HG02763 (cell line): ENCODE measurements around the gene TPK1.

ENCODE experiments used
- ATAC-seq: cut with Tn5 transposase; IDR thresholded peaks from one replicate; pipeline ENCODE4 v1.9.1; 2021; ENCODE audit warnings: mild to moderate bottlenecking, moderate library complexity; ENCODE audit not compliant: unreplicated experiment

The TPK1 gene

GRCh38 chr7:144545330-144545729 is 290.5 kb downstream of the TPK1 start:
- ATAC-seq: no peak

GRCh38 chr7:144534655-144535395 is 301.0 kb downstream of the TPK1 start:
- ATAC-seq: no peak

GRCh38 chr7:144534196-144534595 is 301.7 kb downstream of the TPK1 start:
- ATAC-seq: no peak

- ATAC-seq: no peak
Measured at GRCh38 chr7:144531181-144531580, 304.7 kb downstream of the TPK1 start.

- ATAC-seq: peak; percentile 90
Measured at GRCh38 chr7:144529269-144529926, 306.5 kb downstream of the TPK1 start.

- no peak for ATAC-seq
Measured at GRCh38 chr7:144528536-144529045, 307.3 kb downstream of the TPK1 start.

- no peak for ATAC-seq
Measured at GRCh38 chr7:144527051-144527471, 308.8 kb downstream of the TPK1 start.

GRCh38 chr7:144525956-144526355 is 309.9 kb downstream of the TPK1 start:
- ATAC-seq: no peak

GRCh38 chr7:144524271-144524670 is 311.6 kb downstream of the TPK1 start:
- no peak for ATAC-seq

- ATAC-seq: no peak
Measured at GRCh38 chr7:144523621-144524020, 312.2 kb downstream of the TPK1 start.

GRCh38 chr7:144519925-144520324 is 315.9 kb downstream of the TPK1 start:
- no peak for ATAC-seq

- no peak for ATAC-seq
Measured at GRCh38 chr7:144518360-144518759, 317.5 kb downstream of the TPK1 start.

- ATAC-seq: no peak
Measured at GRCh38 chr7:144517749-144518148, 318.1 kb downstream of the TPK1 start.

GRCh38 chr7:144516729-144517525 is 318.9 kb downstream of the TPK1 start:
- no peak for ATAC-seq

GRCh38 chr7:144513334-144513733 is 322.5 kb downstream of the TPK1 start:
- no peak for ATAC-seq

GRCh38 chr7:144510621-144511020 is 325.2 kb downstream of the TPK1 start:
- no peak for ATAC-seq

- peak; percentile 88 for ATAC-seq
Measured at GRCh38 chr7:144508702-144509101, 327.2 kb downstream of the TPK1 start.

- no peak for ATAC-seq
Measured at GRCh38 chr7:144503215-144503614, 332.6 kb downstream of the TPK1 start.

- ATAC-seq: no peak
Measured at GRCh38 chr7:144500225-144500624, 335.6 kb downstream of the TPK1 start.

GRCh38 chr7:144497282-144497681 is 338.6 kb downstream of the TPK1 start:
- no peak for ATAC-seq

- ATAC-seq: no peak
Measured at GRCh38 chr7:144494355-144494754, 341.5 kb downstream of the TPK1 start.
